G401.6 (cell line): ENCODE data around the gene MAPK11.
A peak's percentile ranks its signal among the peaks of the same experiment; 100 is the strongest.

Source experiments
- FAIRE-seq: peaks from 2 replicates; lab custom pipeline; 2012; peaks lifted over from hg19 to GRCh38; lab: Jason Lieb, UNC

The MAPK11 gene

DNA sequence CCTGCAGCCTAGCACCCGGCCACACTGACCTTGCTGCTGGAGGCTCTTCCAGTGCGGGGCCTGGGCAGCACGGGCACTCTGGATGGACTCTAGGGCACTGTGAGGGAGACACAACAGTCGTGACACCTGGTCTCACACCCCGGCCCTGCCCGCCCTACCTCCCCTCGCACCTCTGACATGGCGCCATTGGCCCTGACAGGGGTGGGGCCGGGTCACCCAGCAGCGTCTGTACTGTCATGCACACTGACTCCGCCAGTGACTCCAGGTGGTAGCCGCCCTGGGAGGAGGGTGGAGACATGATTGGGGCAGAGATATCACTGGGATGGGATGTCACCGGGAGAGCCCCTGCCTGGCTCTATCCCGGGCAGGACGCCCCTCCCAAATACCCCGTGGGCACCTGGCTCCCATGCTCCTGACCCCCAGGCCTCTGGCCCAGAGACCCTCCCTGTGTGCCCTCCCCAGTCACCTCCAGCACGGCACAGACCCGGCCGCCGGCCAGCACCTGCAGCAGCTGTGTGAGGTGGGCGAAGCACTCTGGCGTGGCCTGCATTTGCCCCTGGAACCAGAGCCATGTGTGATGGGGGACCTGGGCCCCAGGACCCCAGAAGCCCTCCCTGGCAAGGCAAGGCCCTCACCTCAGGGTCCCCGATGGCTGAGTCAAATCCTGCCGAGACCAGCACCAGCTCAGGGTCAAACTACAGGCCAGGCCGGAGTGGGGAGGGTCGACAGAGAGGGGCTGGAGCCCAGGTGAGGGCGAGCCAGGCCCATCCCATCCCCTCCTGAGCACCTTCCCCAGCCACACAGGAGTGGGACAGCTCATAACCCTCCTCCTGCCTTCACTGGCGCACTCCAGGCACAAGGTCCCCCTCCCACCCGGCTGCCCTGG is 21.7 kb downstream of the MAPK11 start:
- FAIRE-seq = no peak

DNA sequence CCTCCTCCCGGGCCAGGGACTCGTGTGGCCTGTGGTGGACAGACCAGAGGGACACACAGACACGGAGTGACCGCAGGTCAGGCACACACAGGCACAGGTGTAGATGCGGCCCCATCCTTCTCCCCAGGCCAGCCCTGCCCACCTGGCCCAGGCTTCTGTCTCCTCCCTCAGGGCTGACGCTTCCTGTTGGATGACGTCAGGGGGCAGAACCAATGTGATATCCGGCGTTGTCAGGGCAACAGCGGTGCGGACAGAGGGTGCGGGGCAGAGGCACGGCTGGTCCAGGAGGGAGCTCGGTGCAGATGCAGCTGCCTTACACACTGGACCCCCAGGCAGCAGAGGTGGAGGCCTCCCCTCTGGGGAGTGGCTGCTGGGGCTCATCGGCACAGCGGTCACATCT is 22.4 kb downstream of the MAPK11 start:
- FAIRE-seq = no peak

DNA sequence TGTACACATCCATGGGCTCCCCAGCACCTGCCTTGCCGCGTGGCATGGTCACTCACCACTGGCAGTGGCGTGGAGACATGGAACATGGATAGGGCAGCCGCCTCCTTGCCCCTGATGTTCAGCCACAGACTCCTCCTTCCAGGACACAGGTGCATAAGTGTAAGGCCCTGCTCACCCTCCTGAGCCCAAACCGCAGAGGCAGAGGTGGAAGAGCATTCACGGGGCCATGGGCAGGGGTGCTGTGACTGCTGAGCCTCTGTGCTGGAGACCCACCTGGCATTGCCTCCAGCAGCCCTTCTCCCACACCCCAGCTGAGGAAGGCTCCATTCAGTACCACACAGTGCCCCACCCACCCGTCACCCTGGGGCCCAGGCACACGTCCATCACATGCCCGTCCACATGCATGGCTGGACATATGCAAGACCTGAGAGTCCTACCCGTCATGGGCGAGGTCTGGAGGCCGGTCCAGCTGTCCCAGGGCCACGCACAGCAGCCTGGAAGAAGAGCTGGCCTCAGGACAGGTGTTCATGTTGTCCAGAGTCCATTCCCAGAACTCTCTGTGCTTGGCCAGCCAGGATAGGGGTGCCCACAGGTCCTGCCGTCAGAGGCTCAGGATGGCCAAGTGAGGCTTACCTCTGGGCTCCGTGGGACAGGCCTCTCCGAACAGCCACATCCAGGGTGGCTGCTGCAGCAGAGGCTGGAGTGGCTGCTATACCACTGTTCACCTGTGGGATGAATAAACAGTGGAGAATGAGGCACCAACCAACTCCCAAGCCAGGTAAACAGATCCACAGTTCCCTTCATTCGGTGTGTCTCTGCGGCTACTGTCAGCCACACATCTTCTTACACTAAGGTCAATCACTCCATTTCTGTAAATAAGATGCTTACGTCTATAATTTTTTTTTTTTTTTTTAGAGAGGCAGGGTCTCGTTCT is 23.7 kb downstream of the MAPK11 start:
- no peak for FAIRE-seq

DNA sequence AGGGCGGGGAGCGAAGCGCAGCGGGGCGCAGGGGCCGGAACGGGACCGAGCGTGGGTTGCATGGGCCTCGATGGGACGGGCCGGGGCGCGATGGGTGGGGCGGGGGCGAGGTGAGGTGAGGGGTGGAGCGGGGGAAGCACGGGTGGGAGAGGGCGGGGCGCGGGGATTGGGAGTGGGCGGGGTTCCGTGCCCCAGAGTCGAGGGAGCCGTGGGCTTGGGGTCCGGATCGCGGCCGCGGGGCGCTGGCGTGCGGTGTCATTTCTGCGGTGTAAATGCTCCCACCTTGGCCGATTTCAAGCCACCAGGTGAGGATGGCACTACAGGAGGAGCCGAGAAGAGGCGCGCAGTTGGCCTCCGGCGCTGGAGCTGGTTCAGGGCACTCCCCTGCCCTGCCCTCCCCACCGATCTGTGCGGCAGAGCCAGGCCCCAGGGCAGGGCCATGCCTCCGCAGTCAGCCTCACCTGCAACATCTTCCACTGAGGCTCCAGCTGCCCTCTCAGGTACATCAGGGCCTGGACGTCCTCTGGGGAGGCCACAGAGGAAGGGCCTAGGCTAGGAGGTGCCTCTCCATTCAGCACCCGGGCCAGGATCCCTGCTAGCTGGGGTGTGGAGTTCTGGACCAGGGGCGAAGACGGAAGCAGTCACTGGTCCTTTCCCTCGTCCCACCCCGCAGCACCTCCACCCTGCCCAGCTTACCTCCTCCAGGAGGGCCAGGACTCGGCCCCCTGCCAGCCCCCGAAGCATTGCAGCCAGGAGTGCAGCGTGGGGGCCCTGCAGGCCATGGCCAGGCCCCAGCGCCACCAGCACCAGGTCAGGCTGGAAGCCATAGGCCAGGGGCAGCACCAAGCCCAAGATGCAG is 24.7 kb downstream of the MAPK11 start:
- no peak for FAIRE-seq

DNA sequence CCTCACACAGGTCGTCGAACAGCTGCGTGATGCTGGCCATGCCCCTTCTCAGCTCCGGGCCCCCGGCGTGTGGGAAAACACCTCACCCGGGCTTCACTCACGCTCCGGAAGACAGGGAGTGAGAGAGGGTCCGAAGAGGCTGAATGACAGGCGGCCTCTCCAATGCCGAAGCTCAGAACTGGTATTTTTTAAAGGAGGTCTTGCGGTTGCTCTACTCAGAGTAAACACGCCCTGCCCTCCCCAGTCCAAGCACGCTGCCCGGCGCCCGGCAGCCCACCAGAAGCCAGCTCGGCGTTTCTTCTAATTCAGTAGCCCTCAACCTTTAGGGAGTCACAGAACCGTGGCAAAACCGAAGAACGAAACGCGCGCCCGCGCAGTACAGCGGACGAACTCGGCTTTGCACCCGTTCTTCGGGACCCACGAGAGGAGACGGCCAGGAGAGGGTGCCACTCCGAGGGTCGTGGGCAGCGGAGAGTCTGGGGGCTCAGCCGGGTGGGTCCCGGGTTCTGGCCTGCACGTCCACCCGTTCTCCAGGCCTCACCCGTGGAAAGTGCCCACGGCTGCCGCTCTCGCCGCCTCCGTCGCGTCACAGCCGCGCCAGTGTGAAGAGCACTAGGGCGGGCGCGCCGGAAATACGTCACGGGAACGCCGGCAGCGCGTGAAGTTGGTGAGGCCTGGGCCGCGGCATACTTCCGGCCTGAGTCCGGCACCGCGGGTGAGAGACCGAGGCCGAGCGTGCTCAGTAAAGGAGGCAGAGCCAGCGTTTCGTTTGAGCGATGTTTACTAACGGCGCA is 25.6 kb downstream of the MAPK11 start, which contains the start of gene TUBGCP6:
TSS of gene TUBGCP6 (minus strand) at position 604 of the 794 bp plus-strand sequence. CDS start at position 40, 564 bp downstream.
- peak; percentile 90 for FAIRE-seq

DNA sequence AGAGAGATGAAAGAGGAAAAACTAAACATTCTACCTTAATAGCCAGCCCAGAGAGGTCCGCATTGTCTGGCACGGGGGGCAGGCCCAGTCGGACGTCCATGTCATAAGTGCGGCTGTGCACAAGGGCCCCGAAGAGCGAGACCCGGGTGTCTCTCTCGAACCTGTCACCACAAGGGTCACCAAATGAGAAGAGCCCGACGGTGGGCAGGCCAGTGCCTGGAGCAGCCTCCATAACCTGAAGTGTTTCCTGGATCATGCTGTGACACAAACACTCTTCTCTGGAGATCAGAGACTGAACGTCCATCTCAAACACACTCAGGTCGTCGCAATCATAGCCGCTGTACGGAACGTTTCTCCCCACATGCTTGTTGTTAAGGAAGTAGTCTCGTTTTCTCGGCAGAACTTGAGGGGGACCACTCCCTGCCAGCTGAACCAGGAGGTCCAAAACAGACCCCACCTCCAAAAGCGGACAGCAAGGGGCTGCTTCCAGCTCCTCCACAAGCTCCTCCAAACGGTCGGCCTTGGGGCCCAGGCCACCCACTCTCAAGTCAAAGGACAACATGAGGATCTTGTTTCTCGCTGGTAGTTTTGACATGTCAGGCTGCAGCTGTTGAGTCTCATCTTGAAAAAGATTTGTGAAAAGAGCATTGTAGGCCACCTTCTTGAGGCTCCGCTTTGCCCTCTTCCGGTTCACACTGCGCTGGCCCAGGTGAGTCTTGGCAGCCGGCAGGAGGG is 26.3 kb downstream of the MAPK11 start:
- FAIRE-seq = no peak

DNA sequence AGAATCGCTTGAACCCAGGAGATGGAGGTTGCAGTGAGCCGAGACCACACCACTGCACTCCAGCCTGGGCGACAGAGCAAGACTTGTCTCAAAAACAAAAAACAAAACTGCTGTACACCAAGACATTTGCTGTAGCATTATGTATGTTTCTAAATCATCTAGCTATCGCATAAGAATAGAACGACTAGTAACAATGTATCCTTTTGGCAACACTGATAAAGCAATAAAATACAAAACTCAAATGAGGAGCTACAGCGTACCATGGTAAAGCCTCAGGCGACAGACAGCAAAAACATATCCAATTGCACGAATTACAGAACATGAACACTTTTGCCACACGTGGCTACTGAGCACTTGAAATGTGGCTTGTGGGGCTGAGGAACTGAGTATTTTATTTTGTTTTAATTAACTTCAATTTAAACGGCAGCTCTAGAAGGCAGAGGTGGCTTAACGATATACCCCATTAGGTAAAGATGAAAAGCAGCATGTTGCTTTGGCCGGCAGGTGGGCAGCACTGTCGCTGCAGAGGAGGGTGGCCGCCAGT is 27.7 kb downstream of the MAPK11 start:
- FAIRE-seq = no peak

DNA sequence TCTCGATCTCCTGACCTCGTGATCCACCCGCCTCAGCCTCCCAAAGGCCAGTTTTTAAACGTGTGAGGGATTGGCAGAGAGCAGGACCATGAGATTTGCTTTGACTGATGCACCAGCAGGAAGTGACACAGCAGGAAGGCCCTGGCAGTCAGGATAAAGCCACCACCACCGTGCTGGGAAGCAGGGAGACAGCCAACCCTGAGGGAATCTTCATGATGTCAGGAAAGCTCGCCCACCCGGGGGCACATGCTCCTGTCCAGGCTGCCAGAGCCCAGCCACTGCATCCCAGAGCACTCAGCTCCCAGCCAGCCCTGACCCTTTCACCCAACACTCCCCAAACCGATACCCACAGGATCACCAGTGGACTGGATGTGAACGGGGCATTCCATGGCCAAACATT is 31.4 kb downstream of the MAPK11 start:
- FAIRE-seq = no peak

DNA sequence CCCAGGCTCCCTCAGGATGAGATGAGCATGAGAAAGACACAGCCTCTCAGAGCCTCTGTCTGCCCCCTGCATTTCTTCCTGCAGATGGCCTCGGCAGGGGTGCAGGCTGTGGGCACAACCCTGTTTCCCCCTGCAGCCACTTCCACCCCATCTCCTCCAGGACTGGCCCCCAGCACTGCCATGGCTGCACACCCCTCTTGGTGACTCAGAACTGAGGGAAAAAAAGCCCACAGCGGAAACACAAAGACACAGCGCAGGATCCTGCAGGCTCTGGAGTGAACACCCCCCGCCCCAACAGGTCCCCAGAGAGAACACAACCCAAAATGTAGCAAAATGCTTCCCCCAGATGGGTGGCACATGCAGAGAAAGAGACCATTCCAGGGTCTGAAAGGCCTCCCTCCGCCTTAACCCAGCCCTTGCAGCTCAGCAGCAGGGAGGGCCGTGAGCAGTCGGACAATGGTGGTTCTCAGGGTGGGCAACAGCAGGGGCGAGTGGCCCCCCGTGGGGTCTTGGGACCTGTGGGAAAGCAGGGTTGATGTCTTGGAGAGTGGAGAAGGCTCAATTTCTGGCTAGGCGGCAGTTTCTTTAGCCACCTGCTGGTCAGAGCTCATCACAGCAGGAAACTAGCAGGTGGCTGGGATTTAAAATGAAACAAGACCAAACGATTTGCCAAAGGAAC is 33.3 kb downstream of the MAPK11 start:
- FAIRE-seq = no peak

DNA sequence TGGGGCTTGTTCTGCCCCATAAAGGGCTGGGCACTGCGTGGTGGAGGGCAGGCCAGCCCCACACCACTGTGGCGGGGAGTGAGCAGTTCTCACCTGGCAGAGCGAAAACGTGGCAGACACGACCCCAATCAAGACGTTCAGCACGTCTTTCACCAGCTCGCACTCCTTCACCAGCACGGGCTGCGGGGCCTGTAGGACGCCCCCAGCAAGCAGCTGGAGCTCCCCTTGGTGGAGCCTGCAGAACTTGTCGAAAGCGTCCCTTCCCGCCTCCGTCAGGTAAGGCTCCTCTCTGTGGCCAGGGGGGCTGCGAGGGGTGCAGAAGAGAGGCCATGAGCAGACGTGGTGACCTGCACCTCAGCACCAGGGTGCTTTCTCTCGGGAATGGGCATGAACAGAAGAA is 37.0 kb downstream of the MAPK11 start:
- no peak for FAIRE-seq

DNA sequence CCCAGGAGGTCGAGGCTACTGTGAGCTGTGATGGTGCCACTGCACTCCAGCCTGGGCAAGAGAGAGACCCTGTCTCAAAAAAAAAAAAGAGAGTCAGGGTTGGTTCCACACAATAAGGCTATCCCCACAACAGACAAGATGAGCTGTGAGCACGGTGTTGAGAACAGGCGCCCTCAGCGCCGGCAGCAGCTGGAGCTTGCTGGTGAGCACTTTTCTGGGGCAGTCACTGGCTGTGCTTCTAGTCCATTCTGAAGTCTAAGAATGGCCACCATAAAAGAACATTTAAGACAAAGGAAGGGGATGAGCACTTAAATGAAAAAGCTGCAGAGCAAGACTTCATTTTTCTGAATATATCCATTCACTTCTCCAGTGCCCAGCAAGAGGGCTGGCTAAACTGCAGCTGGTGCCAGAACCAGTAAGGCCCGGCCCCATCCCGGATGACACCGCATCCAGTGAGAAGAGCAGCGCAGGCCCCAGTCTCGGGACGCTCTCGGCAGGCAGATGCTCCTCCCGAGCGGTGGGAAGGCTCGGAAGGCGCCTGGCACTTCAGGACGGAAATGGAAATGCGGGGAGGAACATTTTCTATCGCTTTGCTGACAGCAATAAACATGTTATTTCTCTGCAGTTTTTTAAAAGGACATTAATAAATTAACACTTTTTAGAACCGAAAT is 37.6 kb downstream of the MAPK11 start:
- FAIRE-seq = no peak

DNA sequence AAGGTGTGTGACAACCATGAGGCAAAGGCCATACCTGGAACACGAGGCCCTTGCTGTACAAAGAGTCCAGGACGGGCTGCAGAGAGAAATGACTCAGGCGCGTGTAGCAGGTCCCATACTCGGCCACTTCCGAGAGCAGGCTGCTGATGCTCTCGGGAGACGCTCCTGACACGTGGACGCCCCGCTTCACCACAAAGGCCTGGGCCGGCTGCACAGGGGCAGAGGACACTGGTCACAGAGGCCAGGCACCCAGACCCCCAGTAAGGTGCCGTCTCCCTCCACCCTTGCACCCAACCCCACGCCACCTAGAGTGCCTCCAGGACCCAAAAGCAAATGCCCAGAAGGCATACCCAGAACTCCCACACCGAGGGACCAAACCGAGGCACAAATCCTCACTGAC is 40.8 kb downstream of the MAPK11 start:
- no peak for FAIRE-seq

DNA sequence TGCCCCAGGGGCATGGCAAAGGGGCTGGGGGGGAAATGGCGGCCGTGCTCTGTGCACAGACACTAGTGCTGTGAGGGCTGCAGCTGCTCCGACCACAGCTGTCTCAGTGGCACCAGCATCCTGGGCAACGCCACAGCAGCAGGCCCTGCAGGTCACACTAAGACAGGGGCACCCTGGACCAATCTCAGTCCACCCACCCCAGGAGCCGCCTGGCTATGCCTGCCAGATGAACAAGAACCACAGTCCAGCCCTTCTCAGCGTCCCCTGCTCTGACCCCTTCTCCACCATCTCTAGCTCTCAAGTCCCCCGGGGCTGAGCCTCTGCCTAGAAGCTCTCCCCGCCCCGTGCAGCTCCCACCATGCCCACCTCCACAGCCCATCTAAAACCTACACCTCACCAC is 41.8 kb downstream of the MAPK11 start:
- FAIRE-seq = no peak

DNA sequence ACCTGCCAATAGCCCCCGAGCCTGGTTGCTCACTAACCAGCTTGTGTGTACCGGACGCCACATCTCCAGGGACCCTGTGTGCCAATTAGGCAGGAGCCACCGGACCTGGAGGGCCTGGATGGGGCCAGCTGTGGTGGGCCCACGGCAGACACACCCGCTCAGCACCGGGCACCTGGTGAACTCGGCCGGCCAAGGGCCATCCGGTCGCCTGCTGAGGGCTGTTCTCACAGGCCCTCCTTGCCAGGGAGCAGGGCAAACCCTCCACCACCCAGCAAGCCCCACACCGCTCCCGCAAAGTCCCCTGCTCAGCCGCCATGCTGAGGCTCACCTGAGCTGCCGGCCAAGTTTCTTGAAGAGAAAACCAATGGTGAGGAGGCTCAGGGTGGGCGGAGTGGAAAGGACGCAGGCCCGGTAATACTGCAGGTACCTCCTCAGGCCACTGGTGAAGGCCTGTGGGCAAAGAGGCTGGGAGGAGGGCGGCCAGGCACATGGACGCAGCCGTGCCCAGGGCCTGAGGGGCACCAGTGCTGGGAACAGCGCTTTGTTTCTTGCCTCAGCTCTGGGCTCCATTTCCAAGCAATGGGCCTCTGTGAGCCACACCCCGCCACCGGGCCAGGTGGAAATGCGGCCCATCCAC is 42.5 kb downstream of the MAPK11 start:
- no peak for FAIRE-seq

DNA sequence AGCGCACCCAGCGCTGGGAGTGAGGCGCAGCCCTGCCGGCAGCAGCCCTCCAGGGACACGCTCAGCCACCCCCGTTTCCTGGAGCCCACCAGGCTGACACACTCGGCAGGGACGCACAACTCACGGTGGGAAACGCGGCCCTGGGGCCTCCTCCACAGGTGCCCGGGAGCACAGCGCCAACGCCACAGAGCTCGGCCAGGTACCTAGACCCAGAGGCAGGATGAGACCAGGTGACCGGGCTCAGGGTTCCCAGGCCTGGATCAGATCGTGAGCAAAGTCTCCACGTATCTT is 43.4 kb downstream of the MAPK11 start:
- no peak for FAIRE-seq

DNA sequence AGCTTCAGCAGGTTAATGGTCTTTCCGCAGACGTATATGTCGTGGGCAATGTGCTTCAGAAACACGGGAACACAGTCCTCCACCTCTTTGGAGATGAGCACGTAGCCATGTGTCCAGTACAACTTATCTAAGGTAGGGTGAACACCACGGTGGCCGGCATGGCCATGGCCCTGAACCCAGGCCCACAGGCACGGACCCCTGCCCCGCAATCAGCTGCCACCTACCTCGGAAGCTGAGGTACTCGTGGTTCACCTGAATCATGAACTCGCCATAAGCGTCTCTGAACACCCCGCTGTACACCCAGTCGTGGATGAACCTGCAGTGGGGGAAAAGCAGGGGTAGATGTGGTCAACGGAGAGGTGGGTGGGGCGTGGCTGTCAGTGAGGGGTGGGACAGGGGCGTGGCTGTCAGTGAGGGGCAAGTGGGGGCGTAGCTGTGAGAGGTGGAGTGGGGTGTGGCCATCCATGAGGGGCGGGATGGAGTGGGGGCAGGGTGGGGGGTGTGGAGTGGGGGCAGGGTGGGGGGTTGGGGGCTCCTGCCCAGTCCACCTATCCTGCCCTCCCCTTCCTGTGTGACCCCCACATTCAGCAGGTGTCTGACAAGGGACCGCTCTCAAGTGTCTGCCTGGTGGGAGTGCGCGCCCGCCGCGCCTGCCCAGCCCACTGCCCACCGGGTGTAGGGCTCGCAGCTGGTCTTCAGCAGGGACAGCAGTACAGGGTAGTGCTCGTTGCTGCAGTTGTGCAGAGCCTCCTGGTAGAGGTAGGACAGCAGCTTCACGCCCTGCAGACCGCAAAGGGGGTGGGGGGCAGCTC is 43.9 kb downstream of the MAPK11 start:
- FAIRE-seq = no peak

DNA sequence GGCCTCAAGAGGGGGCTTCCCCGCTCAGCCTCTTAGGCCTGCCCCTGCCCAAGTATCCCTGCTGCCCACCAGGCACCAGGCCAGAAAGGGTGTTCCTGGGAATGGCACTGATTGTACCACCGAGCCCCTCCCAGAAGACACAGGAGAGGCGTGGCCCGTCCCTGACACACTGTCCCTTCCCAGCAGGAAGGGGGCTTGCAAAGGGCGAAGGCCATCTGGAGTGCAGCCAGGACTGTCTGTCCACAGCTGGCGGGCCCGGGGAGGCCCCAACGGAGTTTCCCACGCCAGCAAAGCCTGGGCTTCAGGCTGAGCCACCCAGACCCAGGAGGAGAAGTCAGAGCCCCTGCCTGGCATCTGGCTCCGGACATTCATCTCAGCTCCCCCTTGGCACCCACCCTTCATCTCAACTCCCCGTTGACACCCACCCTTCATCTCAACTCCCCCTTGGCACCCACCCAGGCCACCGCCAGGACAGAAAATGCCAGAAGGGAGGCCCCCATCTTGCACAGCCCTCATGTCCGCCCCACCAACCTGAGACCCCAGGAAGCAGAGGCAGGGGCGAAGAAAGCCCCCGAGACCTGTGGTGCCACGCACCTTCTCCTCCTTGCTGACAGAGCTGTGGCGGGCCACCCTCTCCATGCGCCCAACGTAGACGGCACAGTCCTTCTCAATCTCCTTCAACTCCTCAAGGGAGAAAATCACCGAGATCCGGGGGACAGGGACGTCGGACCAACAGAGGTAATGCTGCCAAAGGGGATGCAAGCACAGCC is 44.8 kb downstream of the MAPK11 start:
- FAIRE-seq = no peak
